ENCODE results near the gene ZW10. TPM values are rescaled to one million over a fixed set of nuclear protein-coding genes. Genes with fewer than 3 reads are reported as not detected.

Gene ZW10
- polyA plus RNA-seq, 3 donors, result 3.3 to 13.1 (median 10.2) TPM

GRCh38 chr11:113701491-113701890 is 72.0 kb downstream of the ZW10 start:
- H3K27me3 ChIP-seq (ENCODE audit: control insufficient read depth in 2 of 2, insufficient read depth in 2 of 2, low read length in 2 of 2), result no peaks in the 10 kb centered on the region

GRCh38 chr11:113698515-113698914 is 75.0 kb downstream of the ZW10 start:
- Histone ChIP-seq H4K20me1 (ENCODE audit: insufficient read depth, low read length) (no peaks in the 10 kb centered on the region), H3K4me3 (replicated peaks in 1 of 3; ENCODE audit: low read depth in 2 of 3, low read length in 3 of 3) (no peak overlapping the region), H3K36me3 (replicated peaks in 1 of 2; ENCODE audit: control insufficient read depth in 1 of 2, insufficient read depth in 2 of 2, low read length in 2 of 2) (no peaks in the 10 kb centered on the region), H2AFZ (ENCODE audit: insufficient read depth, low read depth, low read length, poor library complexity, severe bottlenecking) (no peak overlapping the region), H3K9me3 (replicated peaks in 1 of 2; ENCODE audit: control insufficient read depth in 1 of 2, insufficient read depth in 1 of 2, low read length in 2 of 2) (no peaks in the 10 kb centered on the region), H3K4me1 (ENCODE audit: control insufficient read depth in 1 of 2, insufficient read depth in 2 of 2, low read length in 2 of 2) (no peaks in the 10 kb centered on the region), H3K79me2 (ENCODE audit: insufficient read depth, low read length) (no peaks in the 10 kb centered on the region), H3K4me2 (replicated peaks; ENCODE audit: extremely low read depth, low read length, poor library complexity, severe bottlenecking) (no peak overlapping the region), H3K27ac (ENCODE audit: low read depth in 1 of 2, low read length in 2 of 2) (no peak overlapping the region), H3K9ac (ENCODE audit: insufficient read depth, low read length, poor library complexity, severe bottlenecking) (no peak overlapping the region), H3K27me3 (ENCODE audit: control insufficient read depth in 2 of 2, insufficient read depth in 2 of 2, low read length in 2 of 2) (no peaks in the 10 kb centered on the region)
- no peaks in the 10 kb centered on the region for H3K36me3 Mint-ChIP-seq
- intact Hi-C loops (cut with micrococcal nuclease), result no loop called here
- no peak for TF ChIP-seq CTCF (IDR thresholded peaks at IDR 0.05)
- H3K27me3 Mint-ChIP-seq (ENCODE audit: low read depth in 3 of 3), result no peaks in the 10 kb centered on the region
- H3K4me1 Mint-ChIP-seq, result no peaks in the 10 kb centered on the region
- no peak overlapping the region for H3K4me3 Mint-ChIP-seq
- DNase-seq, result no peak
- WGBS (ENCODE audit: insufficient coverage), result 79% methylated on average over 2 of the region's 3 CpGs
- H3K9me3 Mint-ChIP-seq, result peaks cover 1 to 15% (median 8%) of the 10 kb centered on the region in 7 donors
- peak overlapping the region in 1 of 7 donors; percentile 55 for H3K27ac Mint-ChIP-seq

More at GRCh38 chr11:113701491-113701890, 72.0 kb downstream of the ZW10 start:
- H3K4me2 ChIP-seq (replicated peaks; ENCODE audit: extremely low read depth, low read length, poor library complexity, severe bottlenecking), result no peak overlapping the region
- H3K4me3 ChIP-seq (replicated peaks in 1 of 3; ENCODE audit: low read depth in 2 of 3, low read length in 3 of 3), result no peak overlapping the region
- H3K9me3 ChIP-seq (replicated peaks in 1 of 2; ENCODE audit: control insufficient read depth in 1 of 2, insufficient read depth in 1 of 2, low read length in 2 of 2), result no peaks in the 10 kb centered on the region
- H3K79me2 ChIP-seq (ENCODE audit: insufficient read depth, low read length), result no peaks in the 10 kb centered on the region
- no peaks in the 10 kb centered on the region for H3K4me1 ChIP-seq (ENCODE audit: control insufficient read depth in 1 of 2, insufficient read depth in 2 of 2, low read length in 2 of 2)
- Mint-ChIP-seq H3K9me3 (peaks cover 1 to 18% (median 9%) of the 10 kb centered on the region in 7 donors), H3K36me3 (no peaks in the 10 kb centered on the region), H3K4me3 (no peak overlapping the region), H3K27ac (no peak overlapping the region), H3K27me3 (ENCODE audit: low read depth in 3 of 3) (no peaks in the 10 kb centered on the region), H3K4me1 (no peaks in the 10 kb centered on the region)
- WGBS (ENCODE audit: insufficient coverage), result no CpG with 5 or more reads among the region's 1 CpG
- H3K36me3 ChIP-seq (replicated peaks in 1 of 2; ENCODE audit: control insufficient read depth in 1 of 2, insufficient read depth in 2 of 2, low read length in 2 of 2), result no peaks in the 10 kb centered on the region
- no peak for TF ChIP-seq CTCF (IDR thresholded peaks at IDR 0.05)
- no peak overlapping the region for H2AFZ ChIP-seq (ENCODE audit: insufficient read depth, low read depth, low read length, poor library complexity, severe bottlenecking)
- no peaks in the 10 kb centered on the region for H4K20me1 ChIP-seq (ENCODE audit: insufficient read depth, low read length)
- H3K27ac ChIP-seq (ENCODE audit: low read depth in 1 of 2, low read length in 2 of 2), result no peak overlapping the region
- H3K9ac ChIP-seq (ENCODE audit: insufficient read depth, low read length, poor library complexity, severe bottlenecking), result no peak overlapping the region
- no peak for DNase-seq
- intact Hi-C loops (cut with micrococcal nuclease), result no loop called here

Data from CD14-positive monocyte (primary cell).